Heart right ventricle (tissue), 16 donors: ENCODE measurements around the gene DAG1. TPM values are rescaled to one million over a fixed set of nuclear protein-coding genes. Genes with fewer than 3 reads are reported as not detected.

ENCODE experiments used
- ATAC-seq, 8 donors: fragments of 200-7000 bp; cut with Tn5 transposase; one replicate each; pipeline ENCODE4 v1.9.1; 2020; ENCODE audit warnings: mild to moderate bottlenecking in 8 of 8, moderate library complexity in 8 of 8, moderate number of reproducible peaks in 1 of 8
- DNase-seq, 2 donors: peaks; one replicate each; pipeline ENCODE4 v3.0.0-alpha.2; 2020
- H3K27ac ChIP-seq, 10 donors: fragments of 200-600 bp; sonication (generic) in 2 of 10; one replicate each; pipeline versions ENCODE4 v1.5.0 to v1.8.0; 2020 to 2022; ENCODE audit warnings: mild to moderate bottlenecking in 3 of 10
- H3K27me3 ChIP-seq, 7 donors: fragments of 200-600 bp; one replicate each; pipeline ENCODE4 v1.8.0; 2021 to 2022; ENCODE audit warnings: mild to moderate bottlenecking in 2 of 7
- H3K36me3 ChIP-seq, 9 donors: fragments of 200-600 bp; sonication (generic) in 1 of 9; one replicate each; pipeline versions ENCODE4 v1.5.0 to v1.8.0; 2020 to 2022; ENCODE audit warnings: mild to moderate bottlenecking in 2 of 9
- H3K4me1 ChIP-seq, 9 donors: fragments of 200-600 bp; sonication (generic) in 1 of 9; one replicate each; pipeline versions ENCODE4 v1.5.0 to v1.8.0; 2020 to 2022; ENCODE audit warnings: mild to moderate bottlenecking in 4 of 9
- H3K4me3 ChIP-seq, 10 donors: fragments of 200-600 bp; sonication (generic) in 2 of 10; one replicate each; pipeline versions ENCODE4 v1.5.0 to v1.8.0; 2020 to 2022; ENCODE audit warnings: mild to moderate bottlenecking in 7 of 10, moderate library complexity in 2 of 10
- H3K9me3 ChIP-seq, 11 donors: fragments of 200-600 bp in 10 of 11; sonication (generic) in 2 of 11; one replicate each; pipeline versions ENCODE4 v1.5.0 to v1.8.0; 2013 to 2022; ENCODE audit warnings: mild to moderate bottlenecking in 2 of 11, control low read depth in 1 of 11, moderate library complexity in 1 of 11
- CTCF ChIP-seq, 9 donors: fragments of 200-600 bp; sonication (generic) in 2 of 9; IDR thresholded peaks; one replicate each; pipeline versions ENCODE4 v1.5.0 to v1.8.0; 2021 to 2022; ENCODE audit warnings: antibody characterized with exemption in 9 of 9, mild to moderate bottlenecking in 5 of 9, moderate library complexity in 1 of 9
- WGBS, 2 donors: extraction: QIAGEN DNeasy Blood & Tissue Kit; methylation state at CpG; one replicate each; pipeline ENCODE4 v1.1.7; 2013; ENCODE audit warnings: inconsistent platforms in 1 of 2; 5-methylcytosine and 5-hydroxymethylcytosine counted together
- intact Hi-C, 10 donors: fragments of 100-400 bp; cut with DNase I; formaldehyde crosslinking; loops; one replicate each; pipeline versions ENCODE4 v1.11.1 to v1.14.2; 2022
- polyA plus RNA-seq, 2 donors: library from polyadenylated mRNA; stranded (reverse); fragments of 200-250 nt; gene quantifications; one replicate each; pipeline ENCODE4 v1.2.3, GENCODE V29; 2013
- total RNA-seq, 10 donors: library from RNA; stranded (reverse); fragmentation: NEBNext Ultra II Directional in 3 of 10; extraction: Animal tissue kit (Norgen Biotek cat#: 25700) in 3 of 10; gene quantifications; one replicate each; pipeline versions ENCODE4 v1.2.1 to v1.2.4, GENCODE V29; 2021 to 2023
- donor health status: Arrhythmogenic right ventricular cardiomyopathy.
- donor health status: ischemic (EF 13 %, LVEDD 7.1; RV severe dilation, severe dysfunction).
- donor health status: healthy with polysubstance abuse.
- donor health status: DM: no; HTN: yes; CAD: no.
- donor health status: DM: no; HTN: no; CAD: no.
- donor health status: ischemic (EF 25% LVEDD 6.9; RV normal size, moderate dysfunction).
- donor health status: ischemic (EF 25% LVEDD 5.7; RV mildly dilated, moderate dysfunction).
- donor health status: healthy.
- donor health status: DM: yes; HTN: yes; CAD: no.
- donor health status: Ischemic cardiomyopathy.
- donor health status: ischemic (EF 35%, LVEDD 5.7; RV mildly dilated, moderate dysfunction).
- donor health status: nonischemic (EF 11% LVEDD 7.7; RV severe dilation, severe dysfunction).
- donor health status: DM: yes; HTN: yes; CAD: no.
- donor health status: PGD.
- donor health status: ischemic (EF 29% LVEDD 5.4; RV normal size, mild dysfunction).
- donor health status: nonischemic (EF 23%, LVEDD 6.1; RV moderate dilation, normal function).

DAG1 gene
- total and polyA plus RNA-seq, 12 donors, result 37.7 to 173 (median 135) TPM

GRCh38 chr3:49566312-49566711, 96.2 kb downstream of the DAG1 start:
- Histone ChIP-seq H3K36me3 (no peaks in the 10 kb centered on the region), H3K9me3 (no peaks in the 10 kb centered on the region), H3K4me1 (no peaks in the 10 kb centered on the region), H3K27me3 (no peaks in the 10 kb centered on the region), H3K4me3 (no peak overlapping the region), H3K27ac (no peak overlapping the region)
- intact Hi-C loops, result no loop called here
- peak in 3 of 9 donors; percentile 13 to 18 (median 15) for TF ChIP-seq CTCF (IDR thresholded peaks at IDR 0.05)
- DNase-seq (no peak), ATAC-seq (no peak)
- WGBS, 2 donors, result 79 to 86% methylated on average over 2 of the region's 2 CpGs

DNA sequence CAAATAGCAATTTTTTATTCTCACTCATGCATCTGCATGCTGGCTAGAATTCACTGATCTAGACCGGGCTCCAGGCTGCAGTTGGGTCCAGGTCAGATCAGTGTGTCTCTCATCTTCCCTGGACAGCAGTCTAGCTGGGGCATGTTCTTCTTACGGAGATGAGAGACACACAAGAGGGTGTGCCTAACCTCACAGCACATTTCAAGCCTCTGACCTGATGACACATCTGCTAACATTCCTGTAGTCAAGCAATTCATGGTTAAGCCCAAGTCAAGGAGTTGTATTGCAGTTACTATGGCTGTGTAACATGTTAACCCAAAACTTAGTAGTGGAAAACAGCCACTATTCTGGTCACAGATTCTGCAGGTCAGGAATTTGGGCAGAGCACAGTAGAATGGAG, 97.3 kb downstream of the DAG1 start:
- no peak for DNase-seq
- Histone ChIP-seq H3K4me1 (no peaks in the 10 kb centered on the region), H3K27ac (no peak overlapping the region), H3K36me3 (no peaks in the 10 kb centered on the region), H3K4me3 (no peak overlapping the region), H3K27me3 (no peaks in the 10 kb centered on the region), H3K9me3 (no peaks in the 10 kb centered on the region)
- intact Hi-C loops, result no loop called here
- 35 to 56% methylated on average over 2 of the region's 2 CpGs for WGBS, 2 donors
- no peak for TF ChIP-seq CTCF (IDR thresholded peaks at IDR 0.05)
- ATAC-seq, result no peak

DNA sequence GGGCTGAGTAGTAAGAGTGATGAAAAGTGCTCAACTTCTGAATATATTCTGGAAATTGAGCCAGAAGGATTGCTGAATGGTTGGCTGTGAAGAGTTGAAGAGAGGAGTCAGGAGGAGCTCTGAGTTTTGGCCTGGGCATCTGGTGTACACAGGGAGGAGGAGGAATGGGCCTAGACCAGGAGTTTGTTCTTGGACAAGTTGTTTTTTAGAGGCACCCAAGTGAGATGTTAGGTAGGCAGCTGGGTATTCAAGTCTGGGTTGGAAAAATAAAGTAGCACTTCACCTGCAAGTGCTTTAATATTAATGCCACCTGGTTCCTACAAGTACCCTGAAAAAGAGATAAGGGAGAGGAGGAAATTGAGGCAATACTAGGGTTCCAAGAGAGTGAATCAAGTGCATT, 98.9 kb downstream of the DAG1 start:
- no peak for TF ChIP-seq CTCF (IDR thresholded peaks at IDR 0.05)
- H3K36me3 ChIP-seq, result no peaks in the 10 kb centered on the region
- ATAC-seq (no peak), DNase-seq (no peak)
- no peak overlapping the region for H3K4me3 ChIP-seq
- H3K27me3 ChIP-seq, result no peaks in the 10 kb centered on the region
- no peak overlapping the region for H3K27ac ChIP-seq
- no peaks in the 10 kb centered on the region for H3K4me1 ChIP-seq
- no peaks in the 10 kb centered on the region for H3K9me3 ChIP-seq
- intact Hi-C loops, result no loop called here

- H3K4me1 ChIP-seq, result no peaks in the 10 kb centered on the region
- H3K36me3 ChIP-seq, result no peaks in the 10 kb centered on the region
- no peak for ATAC-seq
- no peaks in the 10 kb centered on the region for H3K27me3 ChIP-seq
- no peaks in the 10 kb centered on the region for H3K9me3 ChIP-seq
- no peak overlapping the region for H3K4me3 ChIP-seq
- TF ChIP-seq CTCF (IDR thresholded peaks at IDR 0.05), result no peak
- no peak for DNase-seq
- H3K27ac ChIP-seq, result no peak overlapping the region
- intact Hi-C loops, result no loop called here
- WGBS, 2 donors, result 68 to 73% methylated on average over 6 of the region's 6 CpGs
Observed at GRCh38 chr3:49570028-49570654, 100.1 kb downstream of the DAG1 start.
